Inflammatory macrophage (primary cell): ENCODE data around the gene SPTBN5.

Experiments
- DNase-seq, 2 donors: peaks; one replicate each; pipeline ENCODE4 v3.0.0-alpha.2; 2020 to 2022

Gene SPTBN5

DNA sequence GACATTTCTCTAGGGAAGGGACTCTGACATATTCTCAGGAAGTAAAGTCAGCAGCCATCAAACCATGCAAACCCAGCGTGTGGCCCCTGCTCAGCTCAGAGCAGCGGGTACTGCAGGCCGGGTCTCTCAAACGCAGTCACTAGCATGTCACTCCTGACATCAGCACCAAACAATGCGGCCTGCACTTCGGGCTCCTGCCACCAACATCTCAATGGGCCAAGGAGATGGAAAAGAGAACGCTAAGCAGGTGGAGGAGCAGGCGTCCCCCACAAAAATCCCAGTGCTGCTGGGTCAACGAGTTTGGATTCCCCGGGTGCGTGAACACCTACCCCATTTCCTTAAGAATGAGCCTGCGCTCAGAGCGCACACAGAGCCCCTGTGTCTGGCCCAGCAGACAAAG lies 9.9 kb upstream of the SPTBN5 start:
- no peak for DNase-seq

DNA sequence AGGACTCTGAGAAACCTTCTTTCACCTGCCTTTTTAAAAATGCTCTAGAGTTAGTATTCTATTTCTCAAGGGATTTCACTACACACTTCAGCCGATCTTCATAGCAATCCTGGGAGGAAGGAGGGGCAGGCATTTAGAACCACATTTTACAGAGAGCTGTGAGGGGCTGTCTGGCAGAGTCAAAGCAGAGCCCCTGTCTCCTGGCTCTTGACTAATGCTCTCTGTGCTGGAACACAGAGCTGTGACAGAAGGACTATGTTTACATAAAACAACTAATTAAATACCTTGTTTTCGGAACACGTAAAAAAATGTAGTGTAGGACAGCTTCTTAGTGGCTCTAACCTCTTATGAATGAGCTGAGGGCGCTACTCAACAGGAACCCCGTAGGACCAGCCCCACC lies 7.6 kb upstream of the SPTBN5 start:
- DNase-seq: no peak

DNA sequence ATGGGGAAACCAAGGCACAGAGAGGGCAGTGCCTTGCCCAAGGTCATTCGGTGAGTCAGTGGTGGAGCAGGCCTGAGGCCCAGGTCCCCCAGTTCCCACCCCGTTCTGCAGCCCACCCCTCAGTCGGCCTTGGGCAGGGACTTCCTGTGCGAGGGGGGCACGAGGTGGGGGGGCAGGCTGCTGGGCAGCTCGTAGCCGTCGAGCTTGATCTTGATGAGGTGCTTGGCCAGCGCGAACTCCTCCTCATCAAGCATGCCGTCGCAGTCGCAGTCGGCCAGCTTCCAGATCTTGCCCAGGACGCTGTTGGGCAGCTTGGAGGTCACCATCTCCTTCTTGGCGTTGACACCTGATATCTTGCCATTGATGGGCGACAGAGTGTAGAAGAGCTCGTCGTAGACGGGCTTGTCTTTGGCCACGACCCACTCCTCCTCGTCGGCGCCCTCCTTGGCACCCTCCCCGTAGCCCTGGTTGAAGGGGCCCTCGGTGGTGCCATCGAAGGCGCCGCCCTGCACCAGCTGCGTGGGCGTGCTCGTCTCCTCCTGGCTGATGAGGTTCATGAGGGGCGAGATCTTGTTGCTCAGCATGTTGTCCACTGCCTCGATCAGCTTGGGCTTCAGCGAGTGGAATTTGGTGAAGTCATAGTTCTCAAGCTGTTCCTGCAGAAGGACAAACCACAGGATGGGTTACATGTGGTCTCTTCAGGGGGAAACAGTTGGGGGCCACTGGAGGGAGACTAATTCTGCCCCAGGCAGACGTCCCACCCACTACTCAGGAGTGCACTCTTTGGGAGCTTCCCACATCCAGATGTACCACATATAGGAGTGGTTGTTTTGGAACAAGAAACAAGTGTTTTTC lies 6.9 kb upstream of the SPTBN5 start:
- DNase-seq: no peak

DNA sequence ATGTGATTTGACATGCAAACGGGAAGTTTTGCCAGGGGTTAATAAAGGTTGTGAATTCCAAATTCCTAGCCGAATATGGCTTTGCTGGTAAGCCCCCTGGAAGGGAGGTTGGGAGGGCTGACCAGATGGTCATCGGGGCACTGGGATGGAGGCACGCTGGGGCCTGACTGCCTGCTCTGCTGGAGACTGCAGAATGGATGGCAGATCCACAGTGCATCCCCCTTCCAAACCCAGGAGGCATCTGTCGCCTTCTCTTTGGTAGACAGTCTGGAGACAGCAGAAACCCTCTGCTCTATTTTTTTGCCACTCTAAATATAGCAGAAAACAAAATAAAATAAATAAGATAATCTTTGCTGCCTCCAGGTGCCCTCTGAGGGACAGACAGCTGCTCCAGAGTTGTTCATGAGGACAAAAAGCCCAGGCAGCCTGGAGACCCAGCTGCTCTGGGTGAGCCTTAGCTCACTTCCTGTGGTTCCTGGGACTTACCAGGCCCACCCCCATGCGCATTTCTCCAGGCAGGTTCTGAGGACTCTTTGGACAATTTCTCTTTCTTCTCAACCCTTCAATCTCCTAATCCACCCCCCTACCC lies 6.1 kb upstream of the SPTBN5 start:
- DNase-seq: no peak

DNA sequence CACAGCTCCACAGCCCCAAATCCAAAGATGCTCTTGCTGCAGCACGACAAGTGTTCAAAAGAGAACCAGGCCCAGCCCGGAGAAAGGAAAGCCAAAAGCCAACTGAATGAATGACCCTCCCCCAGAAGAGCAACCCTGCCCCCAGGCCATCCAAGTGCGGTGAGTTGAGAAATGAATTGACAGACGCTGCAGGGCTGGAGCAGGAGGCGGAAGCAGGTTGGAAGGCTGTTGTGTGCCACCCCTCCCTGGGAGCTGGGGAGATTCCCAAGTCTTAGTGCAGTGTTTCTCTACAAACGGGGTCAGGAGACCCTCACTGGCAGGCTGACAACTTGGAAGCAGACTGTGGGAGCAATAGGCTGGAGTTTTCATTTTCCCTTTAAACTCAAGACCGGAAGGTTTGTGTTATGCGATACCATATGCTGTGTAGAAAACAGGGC lies 3.5 kb upstream of the SPTBN5 start:
- DNase-seq: no peak

DNA sequence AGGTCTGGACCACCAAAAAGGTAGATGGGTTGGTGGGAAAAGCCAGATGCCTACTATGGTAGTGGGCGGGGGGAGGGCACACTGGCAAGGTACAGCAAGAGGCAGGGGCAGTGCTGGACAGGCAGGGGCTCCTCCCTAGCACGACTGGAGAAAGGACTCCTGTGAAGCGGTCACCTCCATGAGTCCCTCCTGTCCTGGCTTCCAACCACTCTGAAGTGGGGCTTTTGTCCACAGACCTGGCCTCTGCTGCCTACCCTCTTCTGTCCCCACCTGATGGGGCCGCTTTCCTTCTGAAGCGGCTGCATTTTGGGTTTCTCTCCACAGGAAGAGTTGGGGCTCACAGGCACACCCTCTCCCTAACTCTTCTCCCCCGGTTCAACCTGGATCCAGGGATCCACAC lies 2.7 kb upstream of the SPTBN5 start:
- no peak for DNase-seq

DNA sequence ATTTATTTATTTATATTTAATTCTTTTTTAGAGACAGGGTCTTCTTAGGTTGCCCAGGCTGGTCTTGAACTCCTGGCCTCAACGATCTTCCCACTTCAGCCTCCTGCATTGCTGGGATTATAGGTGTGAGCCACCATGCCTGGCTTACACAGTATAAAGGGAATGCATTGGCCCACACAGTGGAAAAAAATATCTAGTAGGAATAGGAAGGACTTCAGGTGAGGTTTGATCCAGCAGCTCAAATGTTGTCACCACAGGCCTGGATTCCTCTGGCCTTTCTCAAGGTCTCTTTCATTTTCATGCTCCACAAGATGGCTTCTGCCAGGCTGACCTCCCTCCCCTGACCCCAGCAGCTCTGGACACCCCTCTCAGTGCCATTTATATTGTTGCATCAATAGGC lies 2.1 kb upstream of the SPTBN5 start:
- DNase-seq: no peak

DNA sequence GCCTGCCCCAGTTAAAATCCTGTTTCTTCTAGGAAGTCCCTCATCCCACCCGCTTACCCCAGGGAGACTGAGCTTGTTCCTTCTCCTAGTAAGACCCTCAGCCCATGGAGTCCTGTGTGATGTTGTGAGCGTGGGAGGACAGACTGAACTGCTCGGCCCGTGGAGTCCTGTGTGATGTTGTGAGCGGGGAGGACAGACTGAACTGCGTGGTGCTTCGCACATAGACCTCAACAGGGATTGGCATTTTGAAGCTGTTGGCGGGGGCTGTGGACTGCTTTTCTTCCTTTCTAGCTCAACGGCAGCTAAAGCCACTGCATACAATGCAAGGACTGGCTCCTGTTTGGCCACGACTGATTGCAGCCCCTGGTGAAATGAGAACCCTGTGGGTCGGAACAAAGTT lies 1.6 kb upstream of the SPTBN5 start:
- no peak for DNase-seq

DNA sequence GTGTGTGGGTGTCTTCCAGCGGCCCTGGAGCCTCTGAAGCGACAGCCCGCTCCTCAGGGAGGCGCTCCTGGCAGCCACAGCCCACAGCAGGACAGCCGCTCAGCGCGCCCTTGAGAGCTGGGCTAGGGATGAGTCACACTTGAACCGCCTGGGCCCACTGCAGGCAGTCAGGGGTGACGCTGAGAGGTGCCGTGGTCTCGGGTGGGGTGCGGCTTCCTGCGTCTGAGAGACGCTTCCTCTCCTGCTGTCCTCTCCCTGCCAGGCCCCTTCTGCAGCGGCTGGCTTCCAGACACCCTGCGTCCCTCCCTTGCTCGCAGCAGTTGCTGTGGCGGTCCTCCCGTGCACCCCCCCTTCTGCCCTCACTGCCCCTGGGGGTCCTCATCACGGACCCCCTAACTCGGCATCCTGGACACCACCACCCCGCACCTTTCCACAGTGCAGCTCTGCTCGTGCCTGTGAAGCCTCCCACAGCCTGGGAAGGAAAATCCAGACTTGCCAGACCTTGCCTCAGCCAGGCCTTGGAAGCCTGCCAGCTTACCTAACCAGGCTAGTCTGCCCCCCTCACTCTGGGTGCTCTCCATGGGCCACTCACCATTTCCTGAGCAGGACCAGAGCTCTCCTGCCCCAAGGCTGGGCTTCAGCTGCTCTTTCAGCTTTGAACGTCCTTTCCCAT lies 1.1 kb upstream of the SPTBN5 start:
- peak; percentile 76 to 83 for DNase-seq

DNA sequence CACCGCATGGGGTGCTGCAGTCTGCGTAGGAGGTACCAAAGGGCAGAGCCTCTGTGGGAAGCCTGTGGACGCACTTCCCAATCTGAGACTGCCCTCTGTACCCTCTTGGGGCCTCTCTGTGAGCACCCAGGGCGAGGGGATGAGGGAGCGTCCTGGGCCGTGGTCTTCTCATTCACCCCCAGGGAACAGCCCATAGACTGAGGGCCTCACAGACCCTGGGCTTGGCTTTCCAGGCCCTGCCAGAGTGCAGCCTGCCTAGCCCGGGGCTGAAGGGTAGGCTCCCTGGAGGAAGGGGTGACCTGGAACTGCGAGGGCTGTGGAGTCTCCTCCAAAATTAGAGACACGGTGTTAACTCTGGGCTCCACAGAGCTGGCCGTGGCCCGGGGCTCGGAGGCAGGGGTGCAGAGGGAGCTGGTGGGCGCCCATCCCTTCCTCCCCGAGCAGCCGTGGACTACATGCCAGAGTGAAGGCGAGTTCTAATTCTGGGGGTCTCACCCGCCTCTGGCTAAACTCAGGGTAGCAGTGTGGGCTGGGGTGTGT lies 468 bp upstream of the SPTBN5 start:
- no peak for DNase-seq

DNA sequence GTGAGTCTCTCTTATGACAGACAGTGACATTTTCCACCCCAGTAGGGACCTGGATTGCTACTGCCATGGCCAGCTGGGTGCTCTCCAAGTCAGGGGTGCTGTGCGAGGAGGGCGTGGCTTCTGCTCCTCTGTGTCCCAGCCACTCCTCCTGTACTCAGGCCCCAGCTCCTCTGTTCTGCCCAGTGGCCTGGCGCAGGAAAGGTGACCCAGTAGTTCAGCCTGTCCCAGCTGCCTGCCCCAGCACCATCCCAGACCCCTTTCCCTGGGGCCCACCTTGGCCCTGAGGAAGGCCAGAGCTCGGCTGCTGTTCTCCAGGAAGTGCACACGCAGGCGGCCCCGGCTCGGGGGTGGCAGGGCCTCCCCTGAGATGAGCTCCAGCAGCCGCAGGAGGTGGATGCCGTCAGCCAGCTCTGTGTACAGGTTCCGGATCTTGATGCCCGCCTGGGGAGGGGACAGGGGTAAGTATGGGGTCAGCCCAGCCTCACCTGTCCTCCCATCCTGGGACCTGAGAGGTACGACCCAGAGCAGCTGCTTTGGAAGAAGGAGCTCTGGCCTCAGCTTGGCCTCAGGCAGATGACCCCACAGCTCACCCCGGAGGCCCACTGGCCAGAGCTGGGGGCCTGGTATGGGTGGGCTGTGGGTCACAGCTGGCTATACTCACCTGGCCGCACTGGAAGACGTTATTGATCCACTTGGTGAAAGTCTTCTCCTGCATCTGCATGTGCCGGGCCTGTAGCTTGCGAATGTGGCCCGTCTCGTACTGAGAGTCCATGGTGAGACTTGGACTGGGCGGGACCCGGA lies 1.0 kb downstream of the SPTBN5 start:
- no peak for DNase-seq

DNA sequence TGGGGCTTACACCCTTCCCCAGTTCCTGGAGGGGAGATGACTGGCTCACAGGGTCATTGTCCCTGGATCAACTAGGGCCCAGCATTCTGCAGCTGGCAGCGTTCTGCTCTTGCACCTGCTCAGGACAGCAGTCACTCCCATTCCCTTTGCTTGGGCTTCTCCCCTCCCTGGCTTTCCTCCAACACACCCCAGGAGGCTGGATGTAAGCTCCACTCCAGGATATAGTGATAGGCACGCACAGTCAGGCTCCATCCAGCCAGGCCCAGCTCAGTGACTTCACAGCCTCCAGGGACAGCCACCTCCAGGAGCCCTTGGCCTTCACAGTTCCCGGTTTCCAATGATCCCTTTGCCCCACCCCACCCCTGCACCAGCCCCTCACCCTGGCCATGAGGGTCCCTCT lies 1.9 kb downstream of the SPTBN5 start:
- no peak for DNase-seq

DNA sequence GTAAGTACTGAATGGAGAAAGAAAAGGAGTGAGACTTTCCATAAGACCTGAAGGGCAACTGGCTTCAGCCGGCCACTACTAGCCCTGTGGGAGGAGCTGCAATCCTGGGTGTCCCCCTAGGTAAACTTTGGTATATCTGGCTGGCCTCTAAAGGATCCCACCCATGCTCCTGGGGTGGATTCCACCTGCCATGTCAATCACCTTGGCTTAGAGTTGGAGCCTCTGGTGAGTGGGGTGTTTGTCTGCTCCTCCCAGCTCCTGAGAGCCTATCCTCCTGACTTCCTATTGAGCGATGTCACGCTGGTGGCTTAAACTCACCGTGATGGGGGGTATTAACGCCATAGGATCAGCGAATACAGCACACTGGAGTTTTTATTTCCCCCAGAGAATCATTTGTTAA lies 2.6 kb downstream of the SPTBN5 start:
- DNase-seq: no peak

DNA sequence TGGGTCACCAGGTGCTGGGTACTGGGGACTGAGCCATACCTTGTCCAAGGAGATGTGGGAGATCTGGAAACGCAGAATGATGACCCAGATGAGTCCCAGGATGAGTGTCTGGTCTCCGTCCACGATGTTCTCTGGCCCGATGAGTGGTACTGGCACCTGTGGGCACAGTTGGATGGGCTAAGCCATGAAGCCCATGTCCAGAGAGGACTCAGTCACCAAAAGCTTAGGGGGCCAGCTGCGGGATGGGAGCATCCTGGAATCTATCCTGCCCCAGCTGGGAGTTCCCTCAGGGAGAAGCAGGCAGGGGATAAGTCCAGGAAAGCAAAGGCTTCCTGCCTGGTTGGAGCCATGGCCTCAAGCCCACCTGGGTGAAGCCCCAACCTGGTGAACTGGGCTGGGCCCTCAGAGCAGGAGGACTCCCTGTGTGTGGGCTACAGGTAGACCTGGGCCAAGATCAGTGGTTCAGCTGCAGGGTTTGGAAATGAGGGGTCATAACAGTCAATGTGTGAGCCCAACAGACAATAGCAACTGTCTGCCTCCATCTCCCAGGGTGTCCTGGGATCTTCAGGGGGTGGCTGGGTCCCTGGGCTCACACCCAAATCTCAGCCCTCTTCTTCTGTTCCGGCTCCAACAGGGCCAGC lies 3.7 kb downstream of the SPTBN5 start:
- DNase-seq: no peak

DNA sequence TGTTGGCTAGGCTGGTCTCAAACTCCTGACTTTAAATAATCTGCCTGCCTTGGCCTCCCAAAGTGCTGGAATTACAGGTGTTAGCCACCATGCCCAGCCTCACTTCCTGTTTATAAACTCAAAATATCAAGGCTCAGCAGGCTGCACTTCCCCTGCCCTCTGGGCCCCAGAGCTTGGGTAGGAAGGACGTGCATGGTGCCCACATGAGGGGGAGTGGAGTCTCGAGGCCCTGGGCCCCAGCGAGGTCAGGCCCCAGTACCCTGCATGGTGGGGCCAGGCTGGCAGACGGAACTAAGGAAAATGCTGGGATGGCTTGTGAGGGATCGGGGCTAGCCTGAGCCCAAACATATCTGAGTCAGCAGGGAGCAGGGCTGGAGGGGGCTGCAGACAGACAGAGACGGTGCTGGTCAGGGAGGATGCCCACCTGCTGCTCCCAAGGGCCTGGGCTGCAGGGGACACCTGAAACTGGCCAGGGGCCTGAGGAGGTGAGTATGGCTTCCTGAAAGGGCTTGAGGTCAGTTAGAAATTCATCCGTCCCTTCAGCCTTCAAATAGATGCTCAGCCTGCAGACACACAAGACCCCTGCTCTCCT lies 5.1 kb downstream of the SPTBN5 start:
- peak in 1 of 2 donors; percentile 5 for DNase-seq

DNA sequence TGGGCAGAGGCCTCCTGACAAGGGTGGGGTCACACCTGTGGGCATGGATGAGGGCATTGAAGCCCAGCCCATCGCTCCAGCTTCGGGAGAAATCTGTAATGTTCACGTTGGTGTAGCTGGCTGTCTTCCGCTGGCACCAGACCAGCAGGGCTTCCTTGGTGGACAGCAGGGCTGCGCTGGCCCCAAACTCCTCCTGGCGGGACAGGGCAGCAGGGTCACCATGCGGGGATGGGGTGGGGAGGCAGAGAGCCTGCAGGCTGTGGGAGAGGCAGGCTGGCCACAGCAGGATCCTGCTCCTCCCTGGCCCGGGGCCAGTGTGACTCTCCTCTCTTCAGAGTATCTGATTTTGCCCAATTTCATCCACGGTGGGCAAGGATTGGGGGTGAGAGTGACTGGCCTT lies 6.0 kb downstream of the SPTBN5 start:
- DNase-seq: no peak

DNA sequence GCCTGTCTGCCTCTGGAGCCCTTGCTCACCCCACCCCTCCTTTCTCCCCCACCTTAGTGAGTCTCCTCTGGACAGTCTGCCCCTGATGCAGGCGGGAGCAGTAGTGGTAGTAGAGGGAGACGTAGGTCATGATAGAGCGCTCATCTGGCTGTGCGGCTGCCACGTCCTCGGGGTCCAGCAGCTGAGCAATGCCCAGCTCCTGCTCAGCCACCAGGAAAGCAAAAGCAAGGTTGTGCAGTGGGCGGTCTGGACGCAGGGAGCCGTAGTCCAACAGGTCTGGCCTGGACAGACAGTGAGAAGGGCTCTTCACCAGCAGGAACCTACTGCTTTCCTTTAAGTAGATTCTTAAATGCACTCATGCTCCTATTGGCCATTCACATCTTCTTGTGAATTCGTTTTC lies 6.7 kb downstream of the SPTBN5 start:
- no peak for DNase-seq

DNA sequence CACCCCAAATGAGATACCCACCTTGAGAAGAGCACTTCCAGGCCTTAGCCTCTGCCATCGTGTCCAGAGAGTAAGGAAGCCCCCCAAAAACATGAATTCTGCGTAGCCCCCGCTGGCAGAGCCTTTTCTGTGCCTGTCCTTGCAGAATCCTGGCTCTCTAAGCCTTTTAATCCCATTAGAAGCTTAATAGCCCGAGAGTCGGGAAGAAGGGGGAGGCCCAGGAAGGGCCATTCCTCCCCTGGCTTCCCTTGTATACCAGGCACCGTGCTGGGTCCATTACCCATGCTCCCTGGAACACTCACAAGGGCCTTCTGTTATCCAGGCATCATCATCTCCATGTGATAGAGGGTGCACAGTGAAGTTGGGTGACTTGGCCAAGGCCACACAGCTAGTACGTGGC lies 7.1 kb downstream of the SPTBN5 start:
- no peak for DNase-seq

DNA sequence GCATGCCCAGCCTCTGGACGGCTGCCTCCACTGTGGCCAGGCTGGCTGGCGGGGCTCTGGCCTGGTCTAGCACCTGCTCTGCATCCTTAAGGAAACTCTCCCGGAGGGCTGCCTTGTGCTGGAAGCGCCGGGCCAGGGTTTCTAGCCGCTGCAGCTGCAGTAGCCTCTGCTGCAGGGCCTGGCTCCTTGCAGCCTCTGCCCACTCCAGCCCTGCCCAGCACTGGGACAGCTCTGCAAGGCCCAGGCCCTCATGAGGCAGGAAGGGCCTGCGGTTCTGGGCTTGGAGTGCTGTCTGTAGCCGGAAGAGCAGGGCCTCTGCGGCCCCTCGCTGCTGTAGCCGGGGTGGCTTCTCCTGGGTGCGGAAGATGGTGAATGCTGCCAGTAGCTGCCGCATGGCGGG lies 8.0 kb downstream of the SPTBN5 start:
- no peak for DNase-seq

DNA sequence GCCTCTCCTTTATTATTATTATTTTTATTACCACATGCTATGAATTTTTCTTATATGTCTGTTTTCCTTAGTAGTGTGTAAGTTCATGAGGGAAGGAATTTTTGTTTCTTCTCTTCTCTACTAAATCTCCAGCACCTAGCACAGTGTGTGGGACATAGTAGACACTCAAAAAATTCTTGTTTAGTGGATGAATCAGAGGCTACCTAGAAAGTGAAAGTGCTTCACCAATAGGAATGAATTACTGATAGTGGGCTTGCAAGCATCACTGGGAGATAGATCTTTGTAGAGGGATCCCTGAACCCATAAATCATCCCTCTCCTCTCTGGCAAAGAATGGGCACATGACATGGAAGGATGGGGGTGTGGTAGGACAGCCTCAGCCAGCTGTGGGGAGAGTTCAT lies 8.5 kb downstream of the SPTBN5 start:
- DNase-seq: no peak

DNA sequence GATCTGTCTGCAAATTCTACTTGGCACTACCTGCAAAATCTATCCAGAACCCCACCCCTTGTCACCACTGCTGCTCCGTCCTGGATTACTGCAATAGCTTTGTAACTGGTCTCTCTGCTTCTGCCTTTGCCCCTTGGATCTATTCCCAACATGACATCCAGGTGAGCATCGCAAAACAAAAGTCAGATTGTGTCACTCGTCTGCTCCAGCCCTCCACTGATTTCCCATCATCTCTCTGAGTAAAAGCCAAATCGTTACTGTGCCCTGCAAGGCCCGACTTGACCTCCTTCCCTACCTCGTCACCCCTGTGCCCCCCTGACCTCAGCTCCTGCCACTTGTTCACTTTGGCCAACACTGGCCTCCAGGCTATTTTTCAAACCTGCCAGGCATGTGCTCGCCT lies 9.4 kb downstream of the SPTBN5 start:
- no peak for DNase-seq

DNA sequence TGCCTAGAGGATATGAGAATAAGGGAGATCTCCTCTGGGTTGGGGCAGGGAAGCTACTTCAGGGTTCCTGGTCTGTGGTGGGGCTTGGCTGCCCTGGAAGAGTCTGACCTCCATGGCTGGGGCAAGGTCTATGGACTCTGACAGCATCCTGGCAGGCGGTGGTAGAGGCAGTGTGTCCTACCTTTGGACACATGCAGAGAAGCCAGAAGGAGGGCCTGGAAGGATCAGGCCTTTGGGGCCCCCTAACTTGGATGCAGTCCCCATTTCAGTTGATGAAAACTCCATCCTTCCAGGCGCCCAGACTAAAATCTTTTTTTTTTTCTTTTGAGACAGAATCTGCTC lies 10.4 kb downstream of the SPTBN5 start:
- no peak for DNase-seq
